Hematopoietic multipotent progenitor cell treated with erythropoietin and hydrocortisone succinate and interleukin-3 and kit ligand, for 8 days (in vitro differentiated cells): Measurements from ENCODE around the gene MEPCE.
"Not testable (repeated sequence)": the region's sequence is repeated elsewhere in the genome, so short reads cannot be mapped to it uniquely, and the experiment has no call there.

Experiments used
- DNase-seq: peaks from one replicate; pipeline ENCODE4 v3.0.0-alpha.2; 2015

The MEPCE gene, protein sequence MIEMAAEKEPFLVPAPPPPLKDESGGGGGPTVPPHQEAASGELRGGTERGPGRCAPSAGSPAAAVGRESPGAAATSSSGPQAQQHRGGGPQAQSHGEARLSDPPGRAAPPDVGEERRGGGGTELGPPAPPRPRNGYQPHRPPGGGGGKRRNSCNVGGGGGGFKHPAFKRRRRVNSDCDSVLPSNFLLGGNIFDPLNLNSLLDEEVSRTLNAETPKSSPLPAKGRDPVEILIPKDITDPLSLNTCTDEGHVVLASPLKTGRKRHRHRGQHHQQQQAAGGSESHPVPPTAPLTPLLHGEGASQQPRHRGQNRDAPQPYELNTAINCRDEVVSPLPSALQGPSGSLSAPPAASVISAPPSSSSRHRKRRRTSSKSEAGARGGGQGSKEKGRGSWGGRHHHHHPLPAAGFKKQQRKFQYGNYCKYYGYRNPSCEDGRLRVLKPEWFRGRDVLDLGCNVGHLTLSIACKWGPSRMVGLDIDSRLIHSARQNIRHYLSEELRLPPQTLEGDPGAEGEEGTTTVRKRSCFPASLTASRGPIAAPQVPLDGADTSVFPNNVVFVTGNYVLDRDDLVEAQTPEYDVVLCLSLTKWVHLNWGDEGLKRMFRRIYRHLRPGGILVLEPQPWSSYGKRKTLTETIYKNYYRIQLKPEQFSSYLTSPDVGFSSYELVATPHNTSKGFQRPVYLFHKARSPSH

GRCh38 chr7:100429637-100430492 lies at the start of gene MEPCE:
Gene MEPCE, plus strand, starts transcription at chr7:100429831. Its CDS starts 188 bp downstream, at chr7:100430019.
- DNase-seq: peak; percentile 94

GRCh38 chr7:100380196-100380595 lies 49.4 kb upstream of the MEPCE start:
- no peak for DNase-seq

- DNase-seq: not testable (repeated sequence)
Observed at GRCh38 chr7:100381531-100382233, 47.9 kb upstream of the MEPCE start.

GRCh38 chr7:100382234-100382853 lies 47.3 kb upstream of the MEPCE start:
- DNase-seq: not testable (repeated sequence)

DNA sequence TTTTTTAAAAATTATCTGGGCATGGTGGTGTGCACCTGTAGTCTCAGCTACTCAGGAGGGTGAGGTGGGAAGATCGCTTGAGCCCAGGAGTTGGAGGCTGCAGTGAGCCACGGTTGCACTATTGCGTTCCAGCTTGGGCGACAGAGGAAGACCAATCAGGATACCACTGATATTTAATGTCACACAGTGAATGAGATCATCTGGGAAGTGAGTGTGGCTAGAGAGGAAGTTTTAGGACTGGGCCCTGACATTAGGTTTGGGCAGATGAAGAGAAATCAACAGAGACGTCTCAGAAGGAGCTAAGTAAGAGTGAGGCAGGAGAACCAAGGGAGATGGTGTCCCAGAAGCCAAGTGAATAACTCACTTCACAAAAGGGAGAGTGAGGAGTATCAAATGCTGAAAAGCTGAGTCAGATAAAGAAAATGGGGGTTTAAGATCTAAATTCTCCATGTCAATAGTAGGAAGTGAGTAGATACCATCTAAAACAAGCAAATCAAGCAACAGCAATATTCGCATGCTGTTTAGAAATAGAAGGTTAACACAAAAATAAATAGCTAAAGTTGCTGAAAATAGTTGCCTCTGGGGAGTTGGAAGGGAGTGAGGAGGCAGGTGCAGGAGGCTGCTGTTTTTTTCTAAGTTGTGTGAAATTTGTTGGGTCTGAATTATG lies 44.9 kb upstream of the MEPCE start:
- no peak for DNase-seq

DNA sequence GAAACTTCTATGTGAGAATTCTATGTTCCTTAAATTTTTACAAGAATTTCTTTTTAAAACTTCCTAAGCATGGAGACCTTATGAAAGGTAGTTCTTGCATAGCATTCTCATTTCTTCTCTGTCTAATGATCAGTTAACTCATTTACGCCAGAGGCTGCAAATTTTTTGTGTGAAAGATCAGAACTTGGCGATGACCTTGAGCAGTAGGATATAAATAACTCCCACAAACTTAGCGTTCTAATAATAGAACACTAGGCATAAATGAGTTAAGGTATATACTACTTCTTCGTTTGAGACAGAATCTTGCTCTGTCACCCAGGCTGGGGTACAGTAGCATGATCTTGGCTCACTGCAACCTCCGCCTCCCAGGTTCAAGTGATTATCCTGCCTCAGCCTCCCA lies 42.7 kb upstream of the MEPCE start:
- DNase-seq: no peak

DNA sequence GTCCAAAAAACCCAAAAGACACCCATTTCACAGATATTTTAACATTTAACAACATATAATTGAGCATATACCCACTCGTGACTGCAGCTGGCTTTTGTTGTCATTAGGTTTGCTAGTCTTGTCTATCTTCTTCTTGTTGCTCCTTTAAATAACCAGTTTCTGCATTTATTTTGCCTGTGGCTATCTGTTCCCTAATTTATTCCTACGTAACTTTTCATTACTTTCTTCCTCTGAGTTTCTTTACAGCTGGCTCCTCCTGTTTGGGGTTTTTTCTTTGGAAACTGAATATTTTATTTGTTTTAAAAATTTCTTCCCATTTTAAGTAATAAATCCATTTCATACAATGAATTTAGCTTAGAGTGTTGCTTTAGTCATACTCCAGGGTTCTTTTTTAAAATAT lies 41.9 kb upstream of the MEPCE start:
- no peak for DNase-seq

GRCh38 chr7:100389437-100390088 lies 40.1 kb upstream of the MEPCE start:
- no peak for DNase-seq

GRCh38 chr7:100390286-100391009 lies 39.2 kb upstream of the MEPCE start:
- no peak for DNase-seq

DNA sequence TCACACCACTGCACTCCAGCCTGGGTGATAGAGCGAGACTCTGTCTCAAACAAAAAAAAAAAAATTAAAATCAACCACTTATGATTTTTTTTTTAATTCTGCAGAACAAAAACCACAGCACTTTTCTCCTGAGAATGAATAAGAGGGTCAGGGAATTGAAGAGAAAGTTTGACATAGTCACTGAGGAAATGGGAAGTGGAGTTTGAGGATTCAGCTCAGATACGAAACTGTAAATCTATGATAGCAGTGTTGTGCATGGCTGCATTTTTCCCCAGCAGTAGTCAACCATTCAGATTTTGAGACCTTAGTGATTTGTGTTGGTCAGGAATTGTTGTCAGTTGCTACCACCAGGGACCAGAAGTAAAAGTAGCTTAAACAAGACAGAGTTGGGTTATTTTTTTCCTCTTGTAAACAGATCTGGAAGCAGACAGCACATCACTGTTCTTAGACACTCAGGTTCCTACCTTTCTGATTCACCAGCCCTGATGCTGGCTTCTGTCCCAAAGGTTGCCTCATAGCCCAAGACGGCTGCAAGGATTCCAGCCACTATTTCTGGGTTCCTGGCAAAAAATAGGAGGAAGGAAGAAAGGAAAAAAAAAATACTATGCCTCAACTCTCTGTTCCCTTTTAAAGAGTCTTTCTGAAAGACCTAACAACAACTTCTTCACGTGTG lies 36.3 kb upstream of the MEPCE start:
- no peak for DNase-seq

DNA sequence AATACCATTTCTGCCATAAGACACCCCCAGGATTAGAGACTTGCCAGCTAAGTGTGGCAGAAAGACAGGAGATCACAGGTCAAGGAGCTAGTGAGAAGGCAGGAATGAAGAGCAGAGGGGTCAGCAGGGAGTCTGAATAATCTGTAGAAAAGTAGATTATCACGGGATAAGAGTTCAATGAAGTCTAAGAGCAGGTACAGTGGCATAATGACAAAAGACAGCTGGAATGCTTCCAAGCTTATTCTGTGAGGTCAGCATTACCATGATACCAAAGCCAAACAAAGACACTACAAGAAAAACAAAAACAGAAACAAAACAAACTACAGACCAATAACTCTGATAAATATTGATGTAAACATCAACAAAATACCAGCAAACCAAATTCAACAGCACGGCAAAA lies 35.6 kb upstream of the MEPCE start:
- no peak for DNase-seq

DNA sequence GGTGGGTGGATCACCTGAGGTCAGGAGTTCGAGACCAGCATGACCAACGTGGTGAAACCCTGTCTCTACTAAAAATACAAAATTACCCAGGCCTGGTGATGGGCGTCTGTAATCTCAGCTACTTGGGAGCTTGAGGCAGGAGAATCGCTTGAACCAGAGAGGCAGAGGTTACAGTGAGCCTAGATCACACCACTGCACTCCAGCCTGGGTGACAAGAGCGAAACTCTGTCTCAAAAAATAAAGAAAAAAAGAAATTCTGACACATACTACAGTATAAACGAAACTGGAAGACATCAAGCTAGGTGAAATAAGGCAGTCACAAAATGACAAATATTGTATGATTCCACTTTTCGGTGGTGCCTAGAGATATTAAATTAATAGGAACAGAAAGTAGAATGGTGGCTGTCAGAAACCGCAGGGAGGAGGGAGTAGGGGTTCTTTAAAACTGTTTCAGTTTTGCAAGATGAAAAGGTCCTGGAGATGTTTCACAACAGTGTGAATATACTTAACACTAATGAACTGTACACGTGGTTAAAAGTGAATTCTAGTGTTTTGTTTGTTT lies 33.1 kb upstream of the MEPCE start:
- no peak for DNase-seq

GRCh38 chr7:100397315-100398081 lies 32.1 kb upstream of the MEPCE start:
- no peak for DNase-seq

- DNase-seq: no peak
Observed at GRCh38 chr7:100398239-100398638, 31.4 kb upstream of the MEPCE start.

- no peak for DNase-seq
Observed at GRCh38 chr7:100400041-100400440, 29.6 kb upstream of the MEPCE start.

DNA sequence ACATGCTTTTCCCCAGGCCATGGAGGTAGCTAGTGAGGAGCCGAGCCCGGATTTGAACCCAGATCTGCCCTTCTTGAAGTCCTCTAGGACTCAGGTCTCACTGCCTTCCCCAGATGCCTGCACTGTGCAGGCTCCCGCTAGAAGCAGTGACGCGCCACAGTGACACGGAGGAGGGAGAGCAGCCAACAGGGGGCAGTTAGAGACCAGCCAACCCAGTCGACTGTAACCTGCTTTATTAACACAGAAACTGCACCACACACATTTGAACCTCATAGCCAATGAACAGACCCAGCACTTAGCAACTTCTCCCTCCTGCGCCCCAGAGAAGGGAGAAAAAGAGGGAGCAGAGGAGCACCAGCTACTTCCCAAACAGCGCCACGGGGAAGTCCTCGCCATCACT lies 29.0 kb upstream of the MEPCE start:
- peak; percentile 50 for DNase-seq

GRCh38 chr7:100401811-100402210 lies 27.8 kb upstream of the MEPCE start:
- DNase-seq: no peak

- DNase-seq: no peak
Observed at GRCh38 chr7:100402241-100402640, 27.4 kb upstream of the MEPCE start.

- DNase-seq: no peak
Observed at GRCh38 chr7:100406767-100407166, 22.9 kb upstream of the MEPCE start.
